Peyer's patch (tissue), 4 donors: Measurements from ENCODE around the gene HLA-DOB. TPM values are rescaled to one million over a fixed set of nuclear protein-coding genes. Genes with fewer than 3 reads are reported as not detected.

Experiments
- DNase-seq, 3 donors: peaks; one replicate each; pipeline ENCODE4 v3.0.0-alpha.2; 2017 to 2019
- H3K27ac ChIP-seq, 4 donors: fragments of 200-600 bp; sonication (generic); one replicate each; pipeline ENCODE4 v1.5.1; 2016 to 2019
- H3K27me3 ChIP-seq, 2 donors: fragments of 200-600 bp; sonication (generic); one replicate each; pipeline ENCODE4 v1.5.1; 2019
- H3K36me3 ChIP-seq, 3 donors: fragments of 200-600 bp; sonication (generic); one replicate each; pipeline ENCODE4 v1.5.1; 2016 to 2019
- H3K4me1 ChIP-seq, 4 donors: fragments of 200-600 bp; sonication (generic); one replicate each; pipeline ENCODE4 v1.5.1; 2016 to 2019
- H3K4me3 ChIP-seq, 4 donors: fragments of 200-600 bp; sonication (generic); 1 replicate in 3 of 4; 2 replicates in 1 of 4; pipeline ENCODE4 v1.5.1; 2016 to 2019; ENCODE audit warnings: mild to moderate bottlenecking in 1 of 4
- H3K9me3 ChIP-seq, 4 donors: fragments of 200-600 bp; sonication (generic); one replicate each; pipeline ENCODE4 v1.5.1; 2016 to 2019; ENCODE audit warnings: mild to moderate bottlenecking in 1 of 4
- CTCF ChIP-seq, 6 experiments: fragments of 450-650 bp in 4 of 6; fragments of 200-600 bp in 2 of 6; sonication (generic) in 1 of 6; IDR thresholded peaks; one replicate each; pipeline ENCODE4 v1.5.1; 2017 to 2019; ENCODE audit warnings: antibody characterized with exemption in 6 of 6, mild to moderate bottlenecking in 3 of 6, moderate library complexity in 1 of 6
- POLR2A ChIP-seq, 2 donors: fragments of 450-650 bp; IDR thresholded peaks; one replicate each; pipeline ENCODE4 v1.5.1; 2017; ENCODE audit warnings: antibody characterized with exemption in 2 of 2, mild to moderate bottlenecking in 2 of 2, moderate library complexity in 2 of 2
- total RNA-seq, 4 donors: library from RNA; depleted of rRNA; stranded (reverse); fragments of >200 nt; gene quantifications; one replicate each; pipeline ENCODE4 v1.1.0, GENCODE V29; 2016

HLA-DOB gene
- total RNA-seq, 4 donors from 2014 or later: 0.88 to 13.2 (median 4.2) TPM

GRCh38 chr6:32847004-32847403 is 30.2 kb upstream of the HLA-DOB start:
- H3K36me3 ChIP-seq: peaks cover 0 to 70% (median 0%) of the 10 kb centered on the region in 3 donors
- no peak for DNase-seq
- TF ChIP-seq CTCF (IDR thresholded peaks at IDR 0.05) (no peak), POLR2A (IDR thresholded peaks at IDR 0.05) (no peak)
- peak overlapping the region in 1 of 4 donors; percentile 100 for H3K27ac ChIP-seq
- no peaks in the 10 kb centered on the region for H3K27me3 ChIP-seq
- H3K4me3 ChIP-seq: peak overlapping the region in 1 of 4 donors; percentile 7
- no peaks in the 10 kb centered on the region for H3K9me3 ChIP-seq
- H3K4me1 ChIP-seq: peaks cover 0 to 50% (median 11%) of the 10 kb centered on the region in 4 donors

- Histone ChIP-seq H3K27ac (peak overlapping the region; percentile 95 to 100 (median 99)), H3K36me3 (peaks cover 0 to 74% (median 0%) of the 10 kb centered on the region in 3 donors), H3K9me3 (no peaks in the 10 kb centered on the region), H3K27me3 (no peaks in the 10 kb centered on the region), H3K4me3 (peak overlapping the region; percentile 64 to 92 (median 85)), H3K4me1 (peaks cover 0 to 44% (median 10%) of the 10 kb centered on the region in 4 donors)
- no peak for TF ChIP-seq POLR2A (IDR thresholded peaks at IDR 0.05)
- TF ChIP-seq CTCF (IDR thresholded peaks at IDR 0.05): no peak
- DNase-seq: peak in 2 of 3 donors; percentile 75 to 77
These were observed 28.6 kb upstream of the HLA-DOB start for GRCh38 chr6:32845384-32845884.

GRCh38 chr6:32844839-32845383 is 28.1 kb upstream of the HLA-DOB start:
- Histone ChIP-seq H3K36me3 (peaks cover 0 to 74% (median 0%) of the 10 kb centered on the region in 3 donors), H3K27me3 (no peaks in the 10 kb centered on the region), H3K27ac (peak overlapping the region; percentile 95 to 100 (median 99)), H3K9me3 (no peaks in the 10 kb centered on the region), H3K4me3 (peak overlapping the region; percentile 64 to 92 (median 85)), H3K4me1 (peaks cover 0 to 44% (median 13%) of the 10 kb centered on the region in 4 donors)
- DNase-seq: no peak
- TF ChIP-seq POLR2A (IDR thresholded peaks at IDR 0.05) (peak in 1 of 2 donors; percentile 83), CTCF (IDR thresholded peaks at IDR 0.05) (no peak)

- DNase-seq: peak; percentile 98 to 100 (median 99)
- Histone ChIP-seq H3K36me3 (peaks cover 0 to 67% (median 0%) of the 10 kb centered on the region in 3 donors), H3K27ac (peak within 1 kb of the TSS; percentile 95 to 100 (median 99)), H3K4me3 (peak within 1 kb of the TSS; percentile 64 to 92 (median 85)), H3K4me1 (peaks cover 0 to 44% (median 13%) of the 10 kb centered on the region in 4 donors), H3K27me3 (no peaks in the 10 kb centered on the region), H3K9me3 (no peaks in the 10 kb centered on the region)
- TF ChIP-seq POLR2A (IDR thresholded peaks at IDR 0.05): peak; percentile 91 to 98
- peak in 3 of 6 experiments; percentile 24 to 39 (median 30) for TF ChIP-seq CTCF (IDR thresholded peaks at IDR 0.05)
These were observed 27.4 kb upstream of the HLA-DOB start, which contains the start of gene PSMB8 for GRCh38 chr6:32843979-32844838. PSMB8 (minus strand) TSS chr6:32844047; CDS start chr6:32843996, 51 bp downstream.

- H3K36me3 ChIP-seq: peaks cover 0 to 59% (median 0%) of the 10 kb centered on the region in 3 donors
- peaks cover 0 to 44% (median 14%) of the 10 kb centered on the region in 4 donors for H3K4me1 ChIP-seq
- peak overlapping the region; percentile 95 to 100 (median 99) for H3K27ac ChIP-seq
These were observed 26.7 kb upstream of the HLA-DOB start for GRCh38 chr6:32843331-32843978.

More at GRCh38 chr6:32843331-32843978, 26.7 kb upstream of the HLA-DOB start:
- H3K9me3 ChIP-seq: no peaks in the 10 kb centered on the region
- peak overlapping the region; percentile 64 to 92 (median 85) for H3K4me3 ChIP-seq
- TF ChIP-seq POLR2A (IDR thresholded peaks at IDR 0.05): no peak
- no peaks in the 10 kb centered on the region for H3K27me3 ChIP-seq
- peak in 1 of 3 donors; percentile 53 for DNase-seq
